B cell (primary cell): ENCODE data around the gene LYRM1. TPM values are rescaled to one million over a fixed set of nuclear protein-coding genes. Genes with fewer than 3 reads are reported as not detected.

Source experiments
- ATAC-seq: fragments of 200-7000 bp; cut with Tn5 transposase; one replicate; pipeline ENCODE4 v1.10.0; 2021; ENCODE audit warnings: low read depth, mild to moderate bottlenecking, moderate number of reproducible peaks, moderate library complexity
- CTCF ChIA-PET: fragments of 350-600 bp; sonication (Branson Sonifier 250); formaldehyde crosslinking; loops from one replicate; lab custom pipeline; 2021; ENCODE audit warnings: antibody characterized with exemption, inconsistent platforms; lab: Charles Lee
- POLR2A ChIA-PET: fragments of 350-600 bp; sonication (Branson Sonifier 250); formaldehyde crosslinking; loops from one replicate; lab custom pipeline; 2021; ENCODE audit warnings: antibody characterized with exemption; lab: Charles Lee
- DNase-seq: peaks from one replicate; pipeline ENCODE4 v3.0.0; 2013
- H2AFZ ChIP-seq: 2 replicates; pipeline ENCODE4 v1.6.1; 2012; ENCODE audit warnings: mild to moderate bottlenecking, low read depth, low read length; ENCODE audit not compliant: insufficient read depth, poor library complexity, severe bottlenecking
- H3K27ac ChIP-seq, 2 donors: 1 replicate in 1 of 2; 2 replicates in 1 of 2; pipeline ENCODE4 v1.5.1; 2012 to 2013; ENCODE audit warnings: low read length in 2 of 2, mild to moderate bottlenecking in 2 of 2, moderate library complexity in 1 of 2
- H3K27me3 ChIP-seq, 4 experiments: fragments of 200-600 bp in 1 of 4; sonication (generic) in 1 of 4; replicated peaks in 1 of 4; 1 replicate in 2 of 4; 2 replicates in 2 of 4; pipeline versions ENCODE4 v1.6.1 to v1.7.0; 2013 to 2016; ENCODE audit warnings: low read length in 3 of 4, mild to moderate bottlenecking in 2 of 4, mixed read lengths in 1 of 4, moderate library complexity in 1 of 4; ENCODE audit not compliant: insufficient read depth in 4 of 4, control insufficient read depth in 3 of 4; ENCODE audit errors: control extremely low read depth in 1 of 4
- H3K36me3 ChIP-seq, 2 experiments: replicated peaks in 1 of 2; 1 replicate in 1 of 2; 2 replicates in 1 of 2; pipeline versions ENCODE4 v1.6.1 to v1.7.1; 2013; ENCODE audit warnings: low read length in 1 of 2; ENCODE audit not compliant: insufficient read depth in 2 of 2, control insufficient read depth in 1 of 2; ENCODE audit errors: control extremely low read depth in 1 of 2, extremely low read depth in 1 of 2
- H3K4me1 ChIP-seq, 2 donors: fragments of 200-600 bp in 1 of 2; sonication (generic) in 1 of 2; 1 replicate in 1 of 2; 2 replicates in 1 of 2; pipeline versions ENCODE4 v1.5.1 to v1.6.1; 2013 to 2017; ENCODE audit warnings: low read length in 2 of 2; ENCODE audit not compliant: control insufficient read depth in 2 of 2, insufficient read depth in 2 of 2
- H3K4me2 ChIP-seq: replicated peaks from 2 replicates; pipeline ENCODE3; 2012; ENCODE audit warnings: mild to moderate bottlenecking, low read depth, low read length; ENCODE audit not compliant: poor library complexity, severe bottlenecking
- H3K4me3 ChIP-seq, 5 experiments: fragments of 200-600 bp in 1 of 5; sonication (generic) in 1 of 5; 1 replicate in 3 of 5; 2 replicates in 2 of 5; pipeline versions ENCODE4 v1.5.1 to v1.7.0; 2011 to 2016; ENCODE audit warnings: low read length in 4 of 5, mild to moderate bottlenecking in 4 of 5, low read depth in 2 of 5, control low read depth in 1 of 5, moderate library complexity in 1 of 5; ENCODE audit not compliant: insufficient read depth in 1 of 5; ENCODE audit errors: control extremely low read depth in 1 of 5, extremely low read depth in 1 of 5
- H3K79me2 ChIP-seq: fragments of 200-600 bp; sonication (generic); one replicate; pipeline ENCODE4 v1.6.0; 2016; ENCODE audit warnings: low read length; ENCODE audit not compliant: control insufficient read depth, insufficient read depth
- H3K9ac ChIP-seq: fragments of 200-600 bp; sonication (generic); 2 replicates; pipeline ENCODE4 v1.6.1; 2017; ENCODE audit warnings: mild to moderate bottlenecking, low read length, moderate library complexity
- H3K9me3 ChIP-seq, 3 donors: one replicate each; pipeline versions ENCODE4 v1.6.1 to v1.7.1; 2013; ENCODE audit warnings: low read length in 2 of 3; ENCODE audit not compliant: control insufficient read depth in 2 of 3, insufficient read depth in 1 of 3; ENCODE audit errors: control extremely low read depth in 1 of 3
- H4K20me1 ChIP-seq: 2 replicates; pipeline ENCODE4 v1.6.0; 2012; ENCODE audit warnings: mild to moderate bottlenecking, low read length; ENCODE audit not compliant: insufficient read depth, control insufficient read depth, poor library complexity, severe bottlenecking
- H3K27ac Mint-ChIP-seq: one replicate; pipeline ENCODE4 v1.8.0; 2021; ENCODE audit warnings: mixed read lengths
- H3K27me3 Mint-ChIP-seq: one replicate; pipeline ENCODE4 v1.8.0; 2021; ENCODE audit warnings: mixed read lengths
- H3K4me1 Mint-ChIP-seq: one replicate; pipeline ENCODE4 v1.8.0; 2021; ENCODE audit warnings: mixed read lengths
- H3K4me3 Mint-ChIP-seq: one replicate; pipeline ENCODE4 v1.8.0; 2021; ENCODE audit warnings: mixed read lengths
- H3K9me3 Mint-ChIP-seq: one replicate; pipeline ENCODE4 v1.8.0; 2022; ENCODE audit warnings: mixed read lengths; ENCODE audit not compliant: insufficient read depth
- EZH2 ChIP-seq: IDR thresholded peaks from 2 replicates; pipeline ENCODE4 v1.6.1; 2012; ENCODE audit warnings: borderline replicate concordance, low read depth, mild to moderate bottlenecking, moderate library complexity, low read length; ENCODE audit not compliant: insufficient read depth, poor library complexity, severe bottlenecking
- WGBS: methylation state at CpG from one replicate; pipeline ENCODE4 v1.1.5; 2013; ENCODE audit warnings: missing lambda C conversion rate; ENCODE audit not compliant: insufficient coverage; 5-methylcytosine and 5-hydroxymethylcytosine counted together
- intact Hi-C: fragments of 100-400 bp; cut with micrococcal nuclease; formaldehyde crosslinking; loops from one replicate; pipeline ENCODE4 v1.10.0; 2022
- polyA plus RNA-seq: library from polyadenylated mRNA; depleted of rRNA; stranded (reverse); fragments of >200 nt; gene quantifications from 2 replicates; pipeline ENCODE4 v1.2.3, GENCODE V29; 2012
- total RNA-seq, 2 donors: library from RNA; stranded (reverse); fragments of 120-200 nt in 1 of 2; gene quantifications; 1 replicate in 1 of 2; 2 replicates in 1 of 2; pipeline versions ENCODE4 v1.2.3 to v1.2.4, GENCODE V29; 2013 to 2022
- TF ChIP-seq, protein P1 (sequence below): fragments of 200-600 bp; IDR thresholded peaks from one replicate; pipeline ENCODE4 v1.8.0; 2022; ENCODE audit warnings: antibody characterized with exemption, mild to moderate bottlenecking

Gene LYRM1
- total and polyA plus RNA-seq, 2 donors (not counting 1 experiment from before 2014, with no cell fraction given) = 20.0 to 21.8 TPM

- Histone ChIP-seq H3K4me2 (no peak overlapping the region), H3K4me1 (no peaks in the 10 kb centered on the region), H3K9ac (no peak overlapping the region), H3K36me3 (no peaks in the 10 kb centered on the region), H3K27ac (no peak overlapping the region), H4K20me1 (no peaks in the 10 kb centered on the region), H3K9me3 (no peaks in the 10 kb centered on the region), H3K27me3 (no peaks in the 10 kb centered on the region), H2AFZ (no peak overlapping the region), H3K4me3 (no peak overlapping the region), H3K79me2 (no peaks in the 10 kb centered on the region)
- Mint-ChIP-seq H3K4me1 (peaks cover 4% of the 10 kb centered on the region), H3K4me3 (no peak overlapping the region), H3K27me3 (no peaks in the 10 kb centered on the region), H3K9me3 (no peaks in the 10 kb centered on the region), H3K27ac (no peak overlapping the region)
- TF ChIP-seq, protein P1, sequence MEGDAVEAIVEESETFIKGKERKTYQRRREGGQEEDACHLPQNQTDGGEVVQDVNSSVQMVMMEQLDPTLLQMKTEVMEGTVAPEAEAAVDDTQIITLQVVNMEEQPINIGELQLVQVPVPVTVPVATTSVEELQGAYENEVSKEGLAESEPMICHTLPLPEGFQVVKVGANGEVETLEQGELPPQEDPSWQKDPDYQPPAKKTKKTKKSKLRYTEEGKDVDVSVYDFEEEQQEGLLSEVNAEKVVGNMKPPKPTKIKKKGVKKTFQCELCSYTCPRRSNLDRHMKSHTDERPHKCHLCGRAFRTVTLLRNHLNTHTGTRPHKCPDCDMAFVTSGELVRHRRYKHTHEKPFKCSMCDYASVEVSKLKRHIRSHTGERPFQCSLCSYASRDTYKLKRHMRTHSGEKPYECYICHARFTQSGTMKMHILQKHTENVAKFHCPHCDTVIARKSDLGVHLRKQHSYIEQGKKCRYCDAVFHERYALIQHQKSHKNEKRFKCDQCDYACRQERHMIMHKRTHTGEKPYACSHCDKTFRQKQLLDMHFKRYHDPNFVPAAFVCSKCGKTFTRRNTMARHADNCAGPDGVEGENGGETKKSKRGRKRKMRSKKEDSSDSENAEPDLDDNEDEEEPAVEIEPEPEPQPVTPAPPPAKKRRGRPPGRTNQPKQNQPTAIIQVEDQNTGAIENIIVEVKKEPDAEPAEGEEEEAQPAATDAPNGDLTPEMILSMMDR = no peak
- no peak for TF ChIP-seq EZH2
- intact Hi-C loops = no loop called here
- ATAC-seq = no peak
- ChIA-PET CTCF (no interaction called here), POLR2A (no interaction called here)
- no CpG with 5 or more reads among the region's 2 CpGs for WGBS
- no peak for DNase-seq
Observed at GRCh38 chr16:20938426-20938825, 37.9 kb downstream of the LYRM1 start.

- CTCF ChIA-PET = interaction anchor here (0.7 kb wide), 1 partner anchor 9 kb away, joined by 3 read pairs; no protein-coding TSS in a partner anchor
- no peaks in the 10 kb centered on the region for H3K36me3 ChIP-seq
- POLR2A ChIA-PET = no interaction called here
- H3K27me3 Mint-ChIP-seq = no peaks in the 10 kb centered on the region
- H3K27me3 ChIP-seq = no peaks in the 10 kb centered on the region
- H3K4me3 ChIP-seq = no peak overlapping the region
- H3K27ac ChIP-seq = no peak overlapping the region
- H2AFZ ChIP-seq = no peak overlapping the region
- H3K4me3 Mint-ChIP-seq = no peak overlapping the region
- DNase-seq = no peak
- H3K27ac Mint-ChIP-seq = no peak overlapping the region
- TF ChIP-seq EZH2 = no peak
- TF ChIP-seq, protein P1 = no peak
- no peaks in the 10 kb centered on the region for H3K4me1 ChIP-seq
- no peak overlapping the region for H3K9ac ChIP-seq
- no peaks in the 10 kb centered on the region for H4K20me1 ChIP-seq
- no peaks in the 10 kb centered on the region for H3K79me2 ChIP-seq
- no peaks in the 10 kb centered on the region for H3K9me3 ChIP-seq
- ATAC-seq = no peak
- no peaks in the 10 kb centered on the region for H3K9me3 Mint-ChIP-seq
- H3K4me2 ChIP-seq = no peak overlapping the region
- peaks cover 4% of the 10 kb centered on the region for H3K4me1 Mint-ChIP-seq
- intact Hi-C loops = no loop called here
Observed at GRCh38 chr16:20939611-20940010, 39.0 kb downstream of the LYRM1 start.
